Neural progenitor cell (in vitro differentiated cells): ENCODE data around the gene RSPO4. TPM values are rescaled to one million over a fixed set of nuclear protein-coding genes. Genes with fewer than 3 reads are reported as not detected.
A peak's percentile ranks its signal among the peaks of the same experiment; 100 is the strongest.

ENCODE experiments used
- DNase-seq: peaks from one replicate; pipeline ENCODE4 v3.0.0-alpha.2; 2016; ENCODE audit warnings: low spot score
- H2AFZ ChIP-seq: fragments of 200-600 bp; sonication (generic); replicated peaks from 2 replicates; pipeline ENCODE4 v1.6.1; 2016; ENCODE audit warnings: antibody characterized with exemption
- H3F3A ChIP-seq: fragments of 200-600 bp; sonication (generic); 2 replicates; pipeline ENCODE4 v1.6.1; 2016; ENCODE audit warnings: antibody characterized with exemption, low read depth
- H3K27ac ChIP-seq: fragments of 200-600 bp; sonication (generic); 2 replicates; pipeline ENCODE4 v1.5.1; 2016; ENCODE audit warnings: mild to moderate bottlenecking
- H3K27me3 ChIP-seq: fragments of 200-600 bp; sonication (generic); 2 replicates; pipeline ENCODE4 v1.6.1; 2016; ENCODE audit warnings: mild to moderate bottlenecking, moderate library complexity
- H3K36me3 ChIP-seq: fragments of 200-600 bp; sonication (generic); 2 replicates; pipeline ENCODE4 v1.5.1; 2016
- H3K4me1 ChIP-seq: fragments of 200-600 bp; sonication (generic); 2 replicates; pipeline ENCODE4 v1.6.1; 2016; ENCODE audit warnings: mixed run types
- H3K4me2 ChIP-seq: fragments of 200-600 bp; sonication (generic); 2 replicates; pipeline ENCODE4 v1.6.1; 2016
- H3K4me3 ChIP-seq: fragments of 200-600 bp; sonication (generic); 2 replicates; pipeline ENCODE4 v1.5.1; 2016
- H3K79me2 ChIP-seq: fragments of 200-600 bp; sonication (generic); 2 replicates; pipeline ENCODE4 v1.6.1; 2016; ENCODE audit warnings: low read depth
- H3K9ac ChIP-seq: fragments of 200-600 bp; sonication (generic); 2 replicates; pipeline ENCODE4 v1.6.1; 2016
- H3K9me3 ChIP-seq: fragments of 200-600 bp; sonication (generic); 2 replicates; pipeline ENCODE4 v1.5.1; 2016; ENCODE audit warnings: low read depth
- H4K20me1 ChIP-seq: fragments of 200-600 bp; sonication (generic); 2 replicates; pipeline ENCODE4 v1.6.1; 2016; ENCODE audit warnings: low read depth
- H3K27ac Mint-ChIP-seq: 3 replicates; pipeline ENCODE4 v1.8.0; 2021; ENCODE audit warnings: mixed read lengths
- H3K27me3 Mint-ChIP-seq: 2 replicates; pipeline ENCODE4 v1.8.0; 2022; ENCODE audit warnings: low read depth, mild to moderate bottlenecking, inconsistent platforms, moderate library complexity, mixed read lengths; ENCODE audit not compliant: insufficient read depth
- H3K36me3 Mint-ChIP-seq: 3 replicates; pipeline ENCODE4 v1.8.0; 2021; ENCODE audit warnings: mixed read lengths
- H3K4me1 Mint-ChIP-seq: 3 replicates; pipeline ENCODE4 v1.8.0; 2021; ENCODE audit warnings: mixed read lengths
- H3K4me3 Mint-ChIP-seq: 3 replicates; pipeline ENCODE4 v1.8.0; 2021; ENCODE audit warnings: mild to moderate bottlenecking, moderate library complexity, mixed read lengths
- H3K9me3 Mint-ChIP-seq: 3 replicates; pipeline ENCODE4 v1.8.0; 2020; ENCODE audit warnings: mixed read lengths
- EZH2 ChIP-seq: fragments of 200-600 bp; sonication (generic); IDR thresholded peaks from 2 replicates; pipeline ENCODE4 v1.6.1; 2017; ENCODE audit warnings: antibody characterized with exemption, mild to moderate bottlenecking, moderate library complexity
- EZH2phosphoT487 ChIP-seq: fragments of 200-600 bp; sonication (generic); IDR thresholded peaks from 2 replicates; pipeline ENCODE4 v1.6.1; 2017; ENCODE audit warnings: antibody characterized with exemption
- total RNA-seq: library from RNA; depleted of rRNA; stranded (reverse); fragments of >200 nt; gene quantifications from 2 replicates; pipeline ENCODE4 v1.2.3, GENCODE V29; 2015; ENCODE audit warnings: low replicate concordance
- TF ChIP-seq, protein P1 (sequence below): fragments of 200-600 bp; sonication (generic); IDR thresholded peaks from 2 replicates; pipeline ENCODE4 v1.5.1; 2017; ENCODE audit warnings: antibody characterized with exemption, mild to moderate bottlenecking

RSPO4 gene
- total RNA-seq, 1 donor from 2014 or later: 0.26 TPM

DNA sequence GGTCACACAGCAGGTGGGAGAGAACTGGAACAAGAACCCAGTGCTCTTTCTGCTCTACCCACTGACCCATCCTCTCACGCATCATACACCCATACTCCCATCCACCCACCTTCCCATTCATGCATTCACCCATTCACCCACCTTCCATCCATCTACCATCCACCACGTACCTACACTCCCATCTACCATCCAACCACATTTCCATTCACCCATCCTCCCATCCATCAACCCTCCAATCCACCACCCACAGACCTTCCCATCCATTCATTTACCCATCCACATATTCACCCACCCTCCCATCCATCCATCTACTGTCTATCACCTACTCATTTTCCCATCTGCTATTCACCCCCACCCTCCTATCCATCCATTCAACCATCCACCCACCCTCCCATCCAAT is 17.2 kb upstream of the RSPO4 start:
- no peaks in the 10 kb centered on the region for H3K9me3 Mint-ChIP-seq
- H3K36me3 ChIP-seq: no peaks in the 10 kb centered on the region
- H3K4me1 ChIP-seq: peaks cover 3% of the 10 kb centered on the region
- H3K27ac Mint-ChIP-seq: no peak overlapping the region
- H3K27me3 ChIP-seq: no peaks in the 10 kb centered on the region
- no peaks in the 10 kb centered on the region for H3F3A ChIP-seq
- no peak overlapping the region for H3K27ac ChIP-seq
- no peaks in the 10 kb centered on the region for H3K9me3 ChIP-seq
- no peaks in the 10 kb centered on the region for H3K36me3 Mint-ChIP-seq
- DNase-seq: no peak
- peaks cover 7% of the 10 kb centered on the region for H3K4me1 Mint-ChIP-seq
- H3K27me3 Mint-ChIP-seq: peaks cover 2% of the 10 kb centered on the region
- H3K4me3 ChIP-seq: no peak overlapping the region
- TF ChIP-seq EZH2phosphoT487: no peak
- no peak for TF ChIP-seq EZH2
- TF ChIP-seq, protein P1, sequence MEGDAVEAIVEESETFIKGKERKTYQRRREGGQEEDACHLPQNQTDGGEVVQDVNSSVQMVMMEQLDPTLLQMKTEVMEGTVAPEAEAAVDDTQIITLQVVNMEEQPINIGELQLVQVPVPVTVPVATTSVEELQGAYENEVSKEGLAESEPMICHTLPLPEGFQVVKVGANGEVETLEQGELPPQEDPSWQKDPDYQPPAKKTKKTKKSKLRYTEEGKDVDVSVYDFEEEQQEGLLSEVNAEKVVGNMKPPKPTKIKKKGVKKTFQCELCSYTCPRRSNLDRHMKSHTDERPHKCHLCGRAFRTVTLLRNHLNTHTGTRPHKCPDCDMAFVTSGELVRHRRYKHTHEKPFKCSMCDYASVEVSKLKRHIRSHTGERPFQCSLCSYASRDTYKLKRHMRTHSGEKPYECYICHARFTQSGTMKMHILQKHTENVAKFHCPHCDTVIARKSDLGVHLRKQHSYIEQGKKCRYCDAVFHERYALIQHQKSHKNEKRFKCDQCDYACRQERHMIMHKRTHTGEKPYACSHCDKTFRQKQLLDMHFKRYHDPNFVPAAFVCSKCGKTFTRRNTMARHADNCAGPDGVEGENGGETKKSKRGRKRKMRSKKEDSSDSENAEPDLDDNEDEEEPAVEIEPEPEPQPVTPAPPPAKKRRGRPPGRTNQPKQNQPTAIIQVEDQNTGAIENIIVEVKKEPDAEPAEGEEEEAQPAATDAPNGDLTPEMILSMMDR: no peak
- H3K9ac ChIP-seq: no peak overlapping the region
- no peak overlapping the region for H3K4me2 ChIP-seq
- no peaks in the 10 kb centered on the region for H4K20me1 ChIP-seq
- no peak overlapping the region for H2AFZ ChIP-seq
- no peaks in the 10 kb centered on the region for H3K79me2 ChIP-seq
- H3K4me3 Mint-ChIP-seq: no peak overlapping the region

- H3K9me3 ChIP-seq: no peaks in the 10 kb centered on the region
- H3K27me3 ChIP-seq: no peaks in the 10 kb centered on the region
- H3K4me2 ChIP-seq: no peak overlapping the region
- H3K9ac ChIP-seq: no peak overlapping the region
- H3K36me3 ChIP-seq: no peaks in the 10 kb centered on the region
- no peaks in the 10 kb centered on the region for H3K79me2 ChIP-seq
- peaks cover 2% of the 10 kb centered on the region for H3K27me3 Mint-ChIP-seq
- H3K4me3 ChIP-seq: no peak overlapping the region
- no peaks in the 10 kb centered on the region for H3F3A ChIP-seq
- H3K36me3 Mint-ChIP-seq: no peaks in the 10 kb centered on the region
- peaks cover 3% of the 10 kb centered on the region for H3K4me1 ChIP-seq
- H3K9me3 Mint-ChIP-seq: no peaks in the 10 kb centered on the region
- peaks cover 7% of the 10 kb centered on the region for H3K4me1 Mint-ChIP-seq
- no peak overlapping the region for H3K4me3 Mint-ChIP-seq
- DNase-seq: no peak
- no peaks in the 10 kb centered on the region for H4K20me1 ChIP-seq
- H2AFZ ChIP-seq: no peak overlapping the region
- TF ChIP-seq, protein P1: no peak
- TF ChIP-seq EZH2: no peak
- H3K27ac ChIP-seq: no peak overlapping the region
- no peak overlapping the region for H3K27ac Mint-ChIP-seq
These were observed 15.6 kb upstream of the RSPO4 start for GRCh38 chr20:1017677-1018076.

DNA sequence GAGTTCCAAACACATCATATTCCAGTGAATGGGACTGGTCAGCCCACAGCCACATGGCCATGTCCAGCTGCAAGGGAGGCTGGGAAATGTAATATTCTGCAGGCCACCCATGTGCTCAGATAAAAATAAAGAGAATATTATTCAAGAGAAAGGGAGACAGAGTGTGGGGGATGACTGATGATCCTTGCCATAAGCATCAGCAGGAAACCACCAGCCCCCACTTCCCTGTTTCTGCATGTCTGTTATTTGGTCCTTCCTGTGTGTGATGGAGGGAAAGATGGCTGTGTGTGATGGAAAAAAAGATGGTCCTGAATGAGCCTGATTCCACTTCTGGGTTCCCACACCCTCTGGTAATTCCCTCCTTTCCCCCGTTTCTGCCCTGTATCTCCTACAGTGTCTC is 13.1 kb upstream of the RSPO4 start:
- Mint-ChIP-seq H3K4me1 (no peaks in the 10 kb centered on the region), H3K27ac (no peak overlapping the region), H3K27me3 (peaks cover 2% of the 10 kb centered on the region), H3K36me3 (no peaks in the 10 kb centered on the region), H3K4me3 (no peak overlapping the region), H3K9me3 (no peaks in the 10 kb centered on the region)
- no peak overlapping the region for H3K4me3 ChIP-seq
- H3K9ac ChIP-seq: no peak overlapping the region
- H2AFZ ChIP-seq: no peak overlapping the region
- H4K20me1 ChIP-seq: no peaks in the 10 kb centered on the region
- no peaks in the 10 kb centered on the region for H3K36me3 ChIP-seq
- H3K4me1 ChIP-seq: peaks cover 3% of the 10 kb centered on the region
- TF ChIP-seq EZH2phosphoT487: no peak
- TF ChIP-seq, protein P1: no peak
- no peak for TF ChIP-seq EZH2
- H3K27ac ChIP-seq: no peak overlapping the region
- no peaks in the 10 kb centered on the region for H3K79me2 ChIP-seq
- no peaks in the 10 kb centered on the region for H3F3A ChIP-seq
- H3K27me3 ChIP-seq: no peaks in the 10 kb centered on the region
- no peak for DNase-seq
- H3K4me2 ChIP-seq: no peak overlapping the region
- H3K9me3 ChIP-seq: no peaks in the 10 kb centered on the region

- H3K27ac ChIP-seq: no peak overlapping the region
- no peaks in the 10 kb centered on the region for H3F3A ChIP-seq
- no peaks in the 10 kb centered on the region for H3K79me2 ChIP-seq
- Mint-ChIP-seq H3K36me3 (no peaks in the 10 kb centered on the region), H3K4me1 (no peaks in the 10 kb centered on the region), H3K4me3 (peak overlapping the region; percentile 19), H3K27me3 (peaks cover 2% of the 10 kb centered on the region), H3K27ac (peak overlapping the region; percentile 11), H3K9me3 (no peaks in the 10 kb centered on the region)
- no peak overlapping the region for H2AFZ ChIP-seq
- no peak for DNase-seq
- H3K9me3 ChIP-seq: no peaks in the 10 kb centered on the region
- H4K20me1 ChIP-seq: no peaks in the 10 kb centered on the region
- H3K4me1 ChIP-seq: peaks cover 2% of the 10 kb centered on the region
- H3K4me2 ChIP-seq: no peak overlapping the region
- no peak overlapping the region for H3K9ac ChIP-seq
- no peaks in the 10 kb centered on the region for H3K36me3 ChIP-seq
- no peaks in the 10 kb centered on the region for H3K27me3 ChIP-seq
- TF ChIP-seq, protein P1: no peak
- no peak for TF ChIP-seq EZH2
- TF ChIP-seq EZH2phosphoT487: no peak
- H3K4me3 ChIP-seq: no peak overlapping the region
These were observed 12.4 kb upstream of the RSPO4 start for GRCh38 chr20:1014471-1014870.
